IMR-90 (cell line): Measurements from ENCODE around the gene GSTM3.

Experiments used
- BHLHE40 ChIP-seq: fragments of 150-350 bp; IDR thresholded peaks from 2 replicates; pipeline ENCODE4 v1.6.1; 2016; ENCODE audit warnings: mild to moderate bottlenecking, low read depth, low read length
- CEBPB ChIP-seq: IDR thresholded peaks from 2 replicates; pipeline ENCODE4 v1.6.1; 2012; ENCODE audit warnings: low read depth, low read length, improper control_type of control experiment
- MAZ ChIP-seq: IDR thresholded peaks from 2 replicates; pipeline ENCODE4 v1.6.1; 2012; ENCODE audit warnings: low read depth, mild to moderate bottlenecking, low read length, improper control_type of control experiment, moderate library complexity, borderline replicate concordance
- POLR2A ChIP-seq: IDR thresholded peaks from 2 replicates; pipeline ENCODE4 v1.6.1; 2012; ENCODE audit warnings: mild to moderate bottlenecking, low read depth, low read length
- RAD21 ChIP-seq: IDR thresholded peaks from 2 replicates; pipeline ENCODE4 v1.6.1; 2012; ENCODE audit warnings: low read length, improper control_type of control experiment
- RFX5 ChIP-seq: IDR thresholded peaks from 2 replicates; pipeline ENCODE4 v1.8.0; 2012; ENCODE audit warnings: low read depth, mild to moderate bottlenecking, low read length, moderate library complexity
- SMC3 ChIP-seq: fragments of 150-350 bp; IDR thresholded peaks from 2 replicates; pipeline ENCODE4 v1.6.1; 2016; ENCODE audit warnings: low read depth, mild to moderate bottlenecking, antibody characterized with exemption, low read length, moderate library complexity
- USF2 ChIP-seq: fragments of 150-350 bp; IDR thresholded peaks from 2 replicates; pipeline ENCODE4 v1.6.1; 2017; ENCODE audit warnings: mild to moderate bottlenecking, antibody characterized with exemption, low read length, low read depth
- TF ChIP-seq, protein P1 (sequence below): conservative IDR thresholded peaks from 2 replicates; pipeline ENCODE4 v1.5.1; 2012; ENCODE audit warnings: mild to moderate bottlenecking, low read depth, low read length, improper control_type of control experiment

GRCh38 chr1:109788695-109789521, 48.1 kb upstream of the GSTM3 start:
- TF ChIP-seq, protein P1, sequence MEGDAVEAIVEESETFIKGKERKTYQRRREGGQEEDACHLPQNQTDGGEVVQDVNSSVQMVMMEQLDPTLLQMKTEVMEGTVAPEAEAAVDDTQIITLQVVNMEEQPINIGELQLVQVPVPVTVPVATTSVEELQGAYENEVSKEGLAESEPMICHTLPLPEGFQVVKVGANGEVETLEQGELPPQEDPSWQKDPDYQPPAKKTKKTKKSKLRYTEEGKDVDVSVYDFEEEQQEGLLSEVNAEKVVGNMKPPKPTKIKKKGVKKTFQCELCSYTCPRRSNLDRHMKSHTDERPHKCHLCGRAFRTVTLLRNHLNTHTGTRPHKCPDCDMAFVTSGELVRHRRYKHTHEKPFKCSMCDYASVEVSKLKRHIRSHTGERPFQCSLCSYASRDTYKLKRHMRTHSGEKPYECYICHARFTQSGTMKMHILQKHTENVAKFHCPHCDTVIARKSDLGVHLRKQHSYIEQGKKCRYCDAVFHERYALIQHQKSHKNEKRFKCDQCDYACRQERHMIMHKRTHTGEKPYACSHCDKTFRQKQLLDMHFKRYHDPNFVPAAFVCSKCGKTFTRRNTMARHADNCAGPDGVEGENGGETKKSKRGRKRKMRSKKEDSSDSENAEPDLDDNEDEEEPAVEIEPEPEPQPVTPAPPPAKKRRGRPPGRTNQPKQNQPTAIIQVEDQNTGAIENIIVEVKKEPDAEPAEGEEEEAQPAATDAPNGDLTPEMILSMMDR, result peak; percentile 41
- TF ChIP-seq POLR2A, result no peak
- TF ChIP-seq RFX5, result no peak
- TF ChIP-seq USF2, result no peak
- TF ChIP-seq SMC3, result no peak
- no peak for TF ChIP-seq CEBPB
- TF ChIP-seq BHLHE40, result no peak
- TF ChIP-seq RAD21, result 0 out of 2 replicates have a peak, but pooled peaks have one; percentile 16
- TF ChIP-seq MAZ, result no peak
